CD4-positive, alpha-beta T cell treated with Interleukin-6 at 100 ng/mL for 8 hours (primary cell): Measurements from ENCODE around the gene CD300LG.
"Not testable (repeated sequence)": the region's sequence is repeated elsewhere in the genome, so short reads cannot be mapped to it uniquely, and the experiment has no call there.

Experiments used
- DNase-seq: peaks from one replicate; pipeline ENCODE4 v3.0.0-alpha.2; 2020; ENCODE audit warnings: mixed read lengths, low spot score

Gene CD300LG

GRCh38 chr17:43854498-43854897, 7.5 kb downstream of the CD300LG start:
- no peak for DNase-seq

DNA sequence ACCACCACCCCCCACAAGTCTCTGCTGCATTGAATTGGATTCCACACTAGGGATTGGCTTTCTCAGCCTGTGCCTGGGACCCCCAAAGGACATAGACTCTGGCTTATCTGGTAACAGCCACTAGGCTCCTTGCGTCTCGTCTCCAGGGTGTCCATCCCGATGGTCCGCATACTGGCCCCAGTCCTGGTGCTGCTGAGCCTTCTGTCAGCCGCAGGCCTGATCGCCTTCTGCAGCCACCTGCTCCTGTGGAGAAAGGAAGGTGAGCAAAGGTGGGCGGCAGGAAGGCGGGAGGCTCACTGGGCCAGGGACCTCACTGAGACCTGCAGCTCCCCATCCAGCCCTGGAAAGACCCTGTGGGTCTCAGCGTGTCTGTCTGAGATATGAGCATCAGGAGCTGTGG, 8.1 kb downstream of the CD300LG start:
- DNase-seq = no peak

GRCh38 chr17:43856141-43856540, 9.2 kb downstream of the CD300LG start:
- DNase-seq = no peak

- no peak for DNase-seq
Measured at GRCh38 chr17:43857141-43857540, 10.2 kb downstream of the CD300LG start.

- no peak for DNase-seq
Measured at GRCh38 chr17:43857957-43858600, 11.1 kb downstream of the CD300LG start.

- no peak for DNase-seq
Measured at GRCh38 chr17:43860077-43860725, 13.2 kb downstream of the CD300LG start.

DNA sequence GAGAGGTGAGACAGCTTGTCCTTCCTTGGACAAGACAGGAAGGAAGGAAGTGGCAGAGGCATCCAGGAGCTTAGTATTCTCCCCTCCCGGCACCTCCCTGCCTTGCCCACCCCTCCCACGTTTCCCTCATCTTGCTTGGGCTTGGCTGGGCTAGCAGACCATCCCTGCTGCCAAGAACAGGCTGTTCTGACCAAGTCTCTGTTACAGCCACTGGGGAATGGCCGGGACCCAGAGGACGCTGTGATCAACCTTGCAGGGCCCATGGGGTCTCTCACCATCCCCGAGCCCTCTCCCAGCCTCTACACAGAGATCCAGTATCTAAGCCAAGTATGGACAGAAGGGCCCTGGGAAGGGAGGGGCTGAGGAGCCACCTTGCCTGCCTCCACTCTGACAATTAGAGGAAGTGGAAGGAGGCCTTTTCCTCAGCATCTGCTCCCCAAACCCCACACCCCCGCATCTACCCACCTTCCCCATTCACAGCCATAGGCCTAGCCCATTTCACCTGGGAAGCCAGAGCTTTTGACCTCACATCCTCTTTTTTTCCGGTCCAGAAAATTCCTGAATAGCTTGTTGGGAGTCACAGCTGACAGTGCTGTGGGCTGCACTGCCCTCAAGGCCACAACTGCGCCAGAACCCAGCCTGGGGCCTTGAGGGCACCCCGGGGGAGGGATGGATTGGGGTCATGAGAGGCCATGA, 14.1 kb downstream of the CD300LG start:
- DNase-seq = no peak

- DNase-seq = no peak
Measured at GRCh38 chr17:43861960-43862359, 15.0 kb downstream of the CD300LG start.

DNA sequence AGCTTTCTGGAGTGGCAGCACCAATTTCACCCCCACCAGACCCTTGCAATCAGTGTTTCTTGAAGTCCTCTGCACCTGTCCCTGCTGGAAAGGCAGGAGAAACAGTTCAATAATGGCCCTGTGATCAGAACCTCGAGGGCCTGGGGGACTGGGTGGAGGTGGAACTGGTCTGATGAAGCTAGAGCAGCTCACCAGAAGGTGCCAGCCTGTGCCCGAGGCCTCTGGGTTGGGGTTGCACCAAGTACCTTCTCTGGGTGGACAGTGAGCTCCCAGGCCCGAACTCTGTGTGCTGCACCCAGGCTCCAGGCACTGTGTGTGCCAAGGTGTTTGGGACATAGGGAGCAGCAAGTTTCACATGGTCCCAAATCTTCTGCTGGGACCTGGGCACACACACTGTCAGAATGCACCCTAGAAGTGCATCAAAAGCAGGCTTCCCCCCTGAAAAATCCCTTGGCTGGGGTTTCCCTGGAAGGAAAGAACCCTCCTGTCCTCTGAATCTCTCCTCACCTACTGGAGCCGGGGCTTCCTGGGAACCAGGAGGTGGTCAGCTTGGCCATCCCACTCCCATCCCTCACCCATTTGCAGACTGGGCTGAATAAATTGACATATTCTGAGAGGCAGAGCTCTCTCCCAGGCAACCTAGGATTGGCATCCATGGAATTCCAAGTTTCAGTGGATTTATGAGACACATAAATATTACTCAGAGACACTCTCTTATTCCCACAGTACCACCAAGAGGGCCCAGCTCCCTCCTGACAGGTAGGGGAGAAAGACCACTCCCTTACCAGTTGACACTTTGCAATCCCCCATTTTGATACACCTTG, 17.4 kb downstream of the CD300LG start:
- no peak for DNase-seq

GRCh38 chr17:43868226-43868994, 21.4 kb downstream of the CD300LG start:
- DNase-seq = no peak

- not testable (repeated sequence) for DNase-seq
Measured at GRCh38 chr17:43869031-43869430, 22.1 kb downstream of the CD300LG start.

DNA sequence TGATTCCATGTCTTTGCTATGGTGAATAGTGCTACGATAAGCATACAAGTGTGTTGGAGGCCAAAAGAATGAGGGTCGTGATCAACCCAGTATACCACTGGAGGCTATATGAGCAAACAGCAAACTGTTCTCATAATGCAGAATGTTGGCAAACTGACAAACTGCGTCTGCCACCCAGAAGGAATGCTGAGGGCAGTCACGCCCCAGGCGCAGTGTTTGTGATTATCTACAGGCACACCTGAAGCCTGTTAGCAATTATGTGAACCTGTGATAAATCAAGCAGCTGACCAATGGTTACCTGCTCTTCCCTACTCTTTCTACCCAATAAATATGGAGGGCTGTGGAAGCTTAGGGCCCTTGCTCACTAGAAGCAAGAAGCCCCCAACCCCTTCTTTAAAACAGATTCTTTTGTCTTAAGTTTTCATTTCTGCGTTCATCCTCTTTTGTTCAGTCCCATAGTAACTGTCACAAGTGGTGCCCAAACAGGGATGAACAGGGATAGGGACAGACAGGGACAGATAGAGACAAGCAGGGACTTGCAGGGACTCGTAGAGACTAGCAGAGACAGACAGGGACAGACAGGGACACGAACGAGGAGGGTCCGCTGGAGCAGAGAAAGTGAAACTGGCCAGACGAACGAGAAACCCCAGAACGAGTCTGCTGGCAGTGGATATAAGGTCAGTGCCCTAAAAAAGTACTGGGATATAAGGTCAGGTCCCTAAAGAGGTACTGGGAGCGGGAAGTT, 25.1 kb downstream of the CD300LG start:
- no peak for DNase-seq

- no peak for DNase-seq
Measured at GRCh38 chr17:43873091-43873490, 26.1 kb downstream of the CD300LG start.

DNA sequence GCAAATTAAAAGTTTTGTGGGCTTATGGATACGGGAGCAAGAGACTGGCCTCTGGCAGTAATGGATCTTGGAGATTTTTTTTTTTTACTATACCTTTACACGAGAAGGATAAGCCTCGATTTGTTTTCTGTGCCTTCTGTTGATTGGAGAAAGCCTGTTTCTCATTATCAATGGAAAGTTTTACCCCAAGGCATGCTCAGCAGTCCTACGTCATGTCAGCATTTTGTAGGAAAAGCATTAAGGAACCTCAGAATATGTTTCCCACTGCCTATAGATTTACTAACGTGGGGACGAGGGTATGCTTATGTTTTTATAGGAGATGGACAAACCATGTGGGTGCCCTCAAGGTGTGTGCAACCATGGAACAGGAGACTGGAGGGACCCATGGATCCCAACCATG, 26.8 kb downstream of the CD300LG start:
- no peak for DNase-seq

DNA sequence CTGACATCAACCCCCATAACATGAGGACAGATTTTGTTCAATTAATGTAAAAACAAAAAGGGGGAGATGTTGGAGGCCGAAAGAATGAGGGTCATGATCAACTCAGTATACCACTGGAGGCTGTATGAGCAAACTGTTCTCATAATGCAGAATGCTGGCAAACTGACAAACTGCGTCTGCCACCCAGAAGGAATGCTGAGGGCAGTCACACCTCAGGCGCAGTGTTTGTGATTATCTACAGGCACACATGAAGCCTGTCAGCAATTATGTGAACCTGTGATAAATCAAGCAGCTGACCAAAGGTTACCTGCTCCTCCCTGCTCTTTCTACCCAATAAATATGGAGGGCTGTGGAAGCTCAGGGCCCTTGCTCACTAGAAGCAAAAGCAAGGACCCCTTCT, 27.3 kb downstream of the CD300LG start:
- DNase-seq = no peak

GRCh38 chr17:43875476-43876147, 28.6 kb downstream of the CD300LG start:
- DNase-seq = no peak

DNA sequence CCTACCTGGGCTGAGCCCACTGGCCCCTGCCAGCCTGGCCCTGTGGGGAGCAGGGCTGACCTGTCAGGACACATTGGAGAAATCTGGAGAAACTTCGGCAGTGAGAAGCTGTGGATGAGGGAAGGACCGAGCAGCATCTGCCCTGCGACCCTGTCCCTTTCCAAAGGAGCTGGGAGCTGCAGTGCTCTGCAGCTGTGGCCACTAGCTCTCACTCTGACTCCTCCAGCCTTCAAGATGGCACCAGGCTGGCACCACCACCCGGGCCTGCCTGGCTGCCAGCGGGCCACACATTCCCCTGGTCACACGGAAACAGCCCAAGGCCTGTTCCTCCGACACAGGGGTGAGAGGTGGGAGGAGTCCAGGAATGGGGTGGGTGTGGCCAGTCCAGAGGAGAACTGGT, 30.1 kb downstream of the CD300LG start:
- no peak for DNase-seq

- no peak for DNase-seq
Measured at GRCh38 chr17:43877451-43878155, 30.6 kb downstream of the CD300LG start.

- DNase-seq = peak; percentile 47
Measured at GRCh38 chr17:43878260-43879175, 31.5 kb downstream of the CD300LG start.
